IMR-90 (cell line): ENCODE results near the gene IL12RB1. TPM values are rescaled to one million over a fixed set of nuclear protein-coding genes. Genes with fewer than 3 reads are reported as not detected.

Experiments used
- ATAC-seq: fragments of 200-7000 bp; cut with Tn5 transposase; 2 replicates; pipeline ENCODE4 v1.9.1; 2020; ENCODE audit warnings: low read depth, mild to moderate bottlenecking, moderate library complexity
- BruUV-seq: library from RNA; stranded (reverse); fragments of 400-500 nt; replicated peaks from 2 replicates; lab custom pipeline; 2021; lab: Mats Ljungman, UMichigan
- CTCF ChIA-PET: fragments of 300-600 bp; formaldehyde crosslinking; extraction: SDS; loops from one replicate; lab custom pipeline; 2021; ENCODE audit warnings: antibody characterized with exemption; lab: Yijun Ruan, JAX
- POLR2A ChIA-PET: fragments of 300-600 bp; sonication (Branson Sonifier 250); formaldehyde crosslinking; loops from one replicate; lab custom pipeline; 2022; ENCODE audit warnings: antibody characterized with exemption; ENCODE audit not compliant: unreplicated experiment; lab: Charles Lee
- DNase-seq: peaks from one replicate; pipeline ENCODE4 v3.0.0; 2013
- H2AFZ ChIP-seq: replicated peaks from 2 replicates; pipeline ENCODE3; 2013; ENCODE audit warnings: low read length, mild to moderate bottlenecking; ENCODE audit not compliant: poor library complexity
- H2AK5ac ChIP-seq: 2 replicates; pipeline ENCODE4 v1.6.1; 2013; ENCODE audit warnings: low read depth, low read length, inconsistent platforms
- H2AK9ac ChIP-seq: replicated peaks from 2 replicates; pipeline ENCODE3; 2013; ENCODE audit warnings: mild to moderate bottlenecking, low read depth, low read length, moderate library complexity; ENCODE audit not compliant: poor library complexity
- H2BK120ac ChIP-seq: 2 replicates; pipeline ENCODE4 v1.6.1; 2013; ENCODE audit warnings: low read depth, low read length, inconsistent platforms
- H2BK15ac ChIP-seq: 3 replicates; pipeline ENCODE4 v1.6.1; 2013; ENCODE audit warnings: low read depth, low read length, inconsistent platforms
- H2BK20ac ChIP-seq: 2 replicates; pipeline ENCODE4 v1.6.1; 2013; ENCODE audit warnings: low read depth, mild to moderate bottlenecking, inconsistent platforms, low read length, moderate library complexity
- H2BK5ac ChIP-seq: 2 replicates; pipeline ENCODE4 v1.6.1; 2013; ENCODE audit warnings: mild to moderate bottlenecking, low read depth, low read length, inconsistent platforms; ENCODE audit not compliant: poor library complexity, severe bottlenecking
- H3K14ac ChIP-seq: replicated peaks from 2 replicates; pipeline ENCODE4 v1.6.1; 2013; ENCODE audit warnings: low read depth, low read length, inconsistent platforms
- H3K18ac ChIP-seq: 2 replicates; pipeline ENCODE4 v1.6.1; 2013; ENCODE audit warnings: low read depth, low read length, control low read depth
- H3K23ac ChIP-seq: 2 replicates; pipeline ENCODE4 v1.6.1; 2013; ENCODE audit warnings: low read depth, low read length, inconsistent platforms
- H3K27ac ChIP-seq: 2 replicates; pipeline ENCODE4 v1.5.1; 2013; ENCODE audit warnings: mild to moderate bottlenecking, control low read depth, low read length; ENCODE audit not compliant: insufficient read depth
- H3K27me3 ChIP-seq: 2 replicates; pipeline ENCODE4 v1.6.1; 2013; ENCODE audit warnings: low read length; ENCODE audit not compliant: control insufficient read depth, insufficient read depth
- H3K36me3 ChIP-seq: 2 replicates; pipeline ENCODE4 v1.6.1; 2013; ENCODE audit warnings: low read length, mixed read lengths; ENCODE audit not compliant: control insufficient read depth, insufficient read depth
- H3K4ac ChIP-seq: 2 replicates; pipeline ENCODE4 v1.6.1; 2013; ENCODE audit warnings: low read depth, low read length, inconsistent platforms
- H3K4me1 ChIP-seq: 2 replicates; pipeline ENCODE4 v1.6.1; 2013; ENCODE audit warnings: low read length, mixed read lengths; ENCODE audit not compliant: control insufficient read depth, insufficient read depth
- H3K4me2 ChIP-seq: 2 replicates; pipeline ENCODE4 v1.6.1; 2013; ENCODE audit warnings: low read depth, mild to moderate bottlenecking, control low read depth, low read length, moderate library complexity
- H3K4me3 ChIP-seq: 2 replicates; pipeline ENCODE4 v1.5.1; 2013; ENCODE audit warnings: low read depth, mild to moderate bottlenecking, control low read depth, low read length, moderate library complexity; ENCODE audit not compliant: insufficient read depth
- H3K56ac ChIP-seq: 2 replicates; pipeline ENCODE4 v1.6.1; 2013; ENCODE audit warnings: low read length, inconsistent platforms; ENCODE audit not compliant: insufficient read depth; ENCODE audit errors: extremely low read depth
- H3K79me1 ChIP-seq, 2 experiments: 2 replicates each; pipeline ENCODE4 v1.6.1; 2013; ENCODE audit warnings: low read length in 2 of 2, inconsistent platforms in 1 of 2, low read depth in 1 of 2
- H3K9ac ChIP-seq: 2 replicates; pipeline ENCODE4 v1.6.1; 2013; ENCODE audit warnings: low read depth, low read length, control low read depth
- H3K9me1 ChIP-seq: 2 replicates; pipeline ENCODE4 v1.6.1; 2013; ENCODE audit warnings: low read length, inconsistent platforms; ENCODE audit not compliant: insufficient read depth
- H3K9me3 ChIP-seq: 2 replicates; pipeline ENCODE4 v1.6.1; 2013; ENCODE audit warnings: low read length; ENCODE audit not compliant: control insufficient read depth, insufficient read depth
- H4K20me1 ChIP-seq: 2 replicates; pipeline ENCODE4 v1.6.1; 2013; ENCODE audit warnings: low read length, inconsistent platforms; ENCODE audit not compliant: insufficient read depth
- H4K5ac ChIP-seq: 2 replicates; pipeline ENCODE4 v1.6.1; 2013; ENCODE audit warnings: mild to moderate bottlenecking, low read depth, low read length, control low read depth
- H4K8ac ChIP-seq, 2 experiments: 2 replicates each; pipeline ENCODE4 v1.6.1; 2013; ENCODE audit warnings: low read depth in 2 of 2, low read length in 2 of 2, control low read depth in 1 of 2, inconsistent platforms in 1 of 2
- H4K91ac ChIP-seq: 2 replicates; pipeline ENCODE4 v1.6.1; 2013; ENCODE audit warnings: low read depth, low read length, inconsistent platforms; ENCODE audit not compliant: insufficient read depth
- BHLHE40 ChIP-seq: fragments of 150-350 bp; IDR thresholded peaks from 2 replicates; pipeline ENCODE4 v1.6.1; 2016; ENCODE audit warnings: mild to moderate bottlenecking, low read depth, low read length
- CEBPB ChIP-seq: IDR thresholded peaks from 2 replicates; pipeline ENCODE4 v1.6.1; 2012; ENCODE audit warnings: low read depth, low read length, improper control_type of control experiment
- CHD1 ChIP-seq: IDR thresholded peaks from 2 replicates; pipeline ENCODE4 v1.6.1; 2012; ENCODE audit warnings: low read depth, low read length, improper control_type of control experiment
- ELK1 ChIP-seq: fragments of 150-350 bp; IDR thresholded peaks from 2 replicates; pipeline ENCODE4 v1.6.1; 2016; ENCODE audit warnings: low read depth, mild to moderate bottlenecking, low read length, moderate library complexity, borderline replicate concordance
- FOS ChIP-seq: fragments of 150-350 bp; IDR thresholded peaks from 2 replicates; pipeline ENCODE4 v1.6.1; 2016; ENCODE audit warnings: low read depth, low read length
- MAFK ChIP-seq: IDR thresholded peaks from 2 replicates; pipeline ENCODE4 v1.6.1; 2012; ENCODE audit warnings: low read depth, low read length, improper control_type of control experiment
- MAZ ChIP-seq: IDR thresholded peaks from 2 replicates; pipeline ENCODE4 v1.6.1; 2012; ENCODE audit warnings: low read depth, mild to moderate bottlenecking, low read length, improper control_type of control experiment, moderate library complexity, borderline replicate concordance
- MXI1 ChIP-seq: IDR thresholded peaks from 2 replicates; pipeline ENCODE4 v1.6.1; 2012; ENCODE audit warnings: low read depth, mild to moderate bottlenecking, low read length, moderate library complexity, borderline replicate concordance
- NFE2L2 ChIP-seq: fragments of 150-350 bp; IDR thresholded peaks from 2 replicates; pipeline ENCODE4 v1.6.1; 2016; ENCODE audit warnings: low read depth, mild to moderate bottlenecking, low read length
- POLR2A ChIP-seq: IDR thresholded peaks from 2 replicates; pipeline ENCODE4 v1.6.1; 2012; ENCODE audit warnings: mild to moderate bottlenecking, low read depth, low read length
- RAD21 ChIP-seq: IDR thresholded peaks from 2 replicates; pipeline ENCODE4 v1.6.1; 2012; ENCODE audit warnings: low read length, improper control_type of control experiment
- RCOR1 ChIP-seq: IDR thresholded peaks from 2 replicates; pipeline ENCODE4 v1.6.1; 2012; ENCODE audit warnings: mild to moderate bottlenecking, low read length, improper control_type of control experiment; ENCODE audit not compliant: insufficient replicate concordance
- WGBS, 2 experiments: methylation state at CpG; one replicate each; pipeline versions ENCODE4 v1.1.5 to v1.1.7; 2013; ENCODE audit warnings: missing lambda C conversion rate in 2 of 2; ENCODE audit not compliant: insufficient read length in 1 of 2; ENCODE audit errors: extremely low coverage in 2 of 2; 5-methylcytosine and 5-hydroxymethylcytosine counted together
- dilution Hi-C: fragments of 300-500 bp; cut with HindIII; formaldehyde crosslinking; loops from one replicate; pipeline ENCODE4 v1.14.3; 2018; ENCODE audit warnings: low sequenced_read_pairs; ENCODE audit not compliant: unreplicated experiment
- in situ Hi-C: fragments of 300-500 bp; cut with MboI; formaldehyde crosslinking; loops from 3 replicates; pipeline ENCODE4 v1.14.3; 2019; ENCODE audit warnings: low sequenced_read_pairs, inconsistent platforms, mixed read lengths
- intact Hi-C: fragments of 100-400 bp; cut with micrococcal nuclease; formaldehyde crosslinking; loops from 2 replicates; pipeline ENCODE4 v1.10.0; 2022
- polyA plus RNA-seq, 3 experiments: library from polyadenylated mRNA; depleted of rRNA; stranded (reverse); fragments of >200 nt; gene quantifications; 2 replicates each; pipeline ENCODE4 v1.2.3, GENCODE V29; 2012; ENCODE audit warnings: low replicate concordance in 1 of 3
- total RNA-seq: library from RNA; depleted of rRNA; stranded (reverse); fragments of >200 nt; gene quantifications from 2 replicates; pipeline ENCODE4 v1.2.3, GENCODE V29; 2012
- TF ChIP-seq, protein P1 (sequence below): fragments of 150-350 bp; IDR thresholded peaks from 2 replicates; pipeline ENCODE4 v1.6.1; 2017; ENCODE audit warnings: mild to moderate bottlenecking, antibody characterized with exemption, low read length, low read depth

IL12RB1 gene
- total and polyA plus RNA-seq, 2 of the 4 experiments (the other 2 are of a cell fraction) = not detected

GRCh38 chr19:18013210-18014111, 73.3 kb downstream of the IL12RB1 start:
- Histone ChIP-seq H3K79me1 (peaks cover 0 to 2% of the 10 kb centered on the region in 2 experiments; a peak in 3 of 4 replicates), H3K9me1 (peaks cover 7% of the 10 kb centered on the region), H4K8ac (no peak overlapping the region), H2BK5ac (no peak overlapping the region), H3K56ac (no peak overlapping the region), H3K14ac (no peak overlapping the region), H2BK120ac (no peak overlapping the region), H3K4me1 (peaks cover 6% of the 10 kb centered on the region), H4K20me1 (0 out of 2 replicates have a peak, but pooled peaks cover 2% of the 10 kb centered on the region), H2AK9ac (no peak overlapping the region), H2BK15ac (no peak overlapping the region), H2BK20ac (no peak overlapping the region), H3K9me3 (no peaks in the 10 kb centered on the region), H3K36me3 (peaks cover 28% of the 10 kb centered on the region), H3K4ac (no peak overlapping the region), H2AFZ (no peak overlapping the region), H4K91ac (no peak overlapping the region), H3K4me2 (no peak overlapping the region), H2AK5ac (no peak overlapping the region), H4K5ac (no peak overlapping the region), H3K27ac (no peak overlapping the region), H3K4me3 (no peak overlapping the region), H3K27me3 (no peaks in the 10 kb centered on the region), H3K23ac (no peak overlapping the region), H3K18ac (no peak overlapping the region), H3K9ac (no peak overlapping the region)
- intact Hi-C loops = no loop called here
- in situ Hi-C loops = no loop called here
- WGBS, 2 experiments = 82% methylated on average over 12 of the region's 17 CpGs; no CpG with 5 or more reads in 1 of the 2 experiments
- DNase-seq = no peak
- dilution Hi-C loops = no loop called here
- no TSS peak for BruUV-seq
- TF ChIP-seq MAZ (no peak), RAD21 (no peak), CEBPB (no peak), NFE2L2 (no peak), CHD1 (no peak), BHLHE40 (no peak), MXI1 (no peak), POLR2A (no peak), RCOR1 (no peak), MAFK (no peak), FOS (no peak), ELK1 (no peak)
- TF ChIP-seq, protein P1, sequence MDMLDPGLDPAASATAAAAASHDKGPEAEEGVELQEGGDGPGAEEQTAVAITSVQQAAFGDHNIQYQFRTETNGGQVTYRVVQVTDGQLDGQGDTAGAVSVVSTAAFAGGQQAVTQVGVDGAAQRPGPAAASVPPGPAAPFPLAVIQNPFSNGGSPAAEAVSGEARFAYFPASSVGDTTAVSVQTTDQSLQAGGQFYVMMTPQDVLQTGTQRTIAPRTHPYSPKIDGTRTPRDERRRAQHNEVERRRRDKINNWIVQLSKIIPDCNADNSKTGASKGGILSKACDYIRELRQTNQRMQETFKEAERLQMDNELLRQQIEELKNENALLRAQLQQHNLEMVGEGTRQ = no peak
- ATAC-seq = no peak
- CTCF ChIA-PET = no interaction called here
- POLR2A ChIA-PET = no interaction called here
